Endothelial cell (in vitro differentiated cells): ENCODE data around the gene SLC35F5. TPM values are rescaled to one million over a fixed set of nuclear protein-coding genes. Genes with fewer than 3 reads are reported as not detected.
"Not testable (repeated sequence)": the region's sequence is repeated elsewhere in the genome, so short reads cannot be mapped to it uniquely, and the experiment has no call there.

Experiments
- DNase-seq: peaks from one replicate; pipeline ENCODE4 v3.0.0; 2021; ENCODE audit warnings: low spot score
- H3K27ac Mint-ChIP-seq: one replicate; pipeline ENCODE4 v1.8.0; 2021; ENCODE audit warnings: mixed read lengths, inconsistent platforms; ENCODE audit not compliant: unreplicated experiment
- H3K27me3 Mint-ChIP-seq: one replicate; pipeline ENCODE4 v1.8.0; 2021; ENCODE audit warnings: mild to moderate bottlenecking, moderate library complexity, mixed read lengths, inconsistent platforms; ENCODE audit not compliant: unreplicated experiment
- H3K36me3 Mint-ChIP-seq: one replicate; pipeline ENCODE4 v1.8.0; 2021; ENCODE audit warnings: mild to moderate bottlenecking, low read depth, mixed read lengths, inconsistent platforms; ENCODE audit not compliant: unreplicated experiment
- H3K4me1 Mint-ChIP-seq: one replicate; pipeline ENCODE4 v1.8.0; 2021; ENCODE audit warnings: mild to moderate bottlenecking, mixed read lengths, inconsistent platforms; ENCODE audit not compliant: unreplicated experiment
- H3K4me3 Mint-ChIP-seq: one replicate; pipeline ENCODE4 v1.8.0; 2021; ENCODE audit warnings: mild to moderate bottlenecking, mixed read lengths, inconsistent platforms; ENCODE audit not compliant: unreplicated experiment
- H3K9me3 Mint-ChIP-seq: one replicate; pipeline ENCODE4 v1.8.0; 2021; ENCODE audit warnings: mixed read lengths, inconsistent platforms; ENCODE audit not compliant: unreplicated experiment
- CTCF ChIP-seq: fragments of 200-600 bp; sonication (generic); IDR thresholded peaks from one replicate; pipeline ENCODE4 v1.5.0; 2021; ENCODE audit warnings: antibody characterized with exemption; ENCODE audit not compliant: unreplicated experiment
- microRNA-seq: library from miRNA; unstranded; fragments of <30 nt; microRNA quantifications from one replicate; pipeline ENCODE4, GENCODE V29; 2020; ENCODE audit not compliant: unreplicated experiment
- total RNA-seq: library from RNA; stranded (reverse); fragmentation: NEBNext Ultra II Directional; extraction: Animal tissue kit (Norgen Biotek cat#: 25700); gene quantifications from one replicate; pipeline ENCODE4 v1.2.1, GENCODE V29; 2021; ENCODE audit not compliant: unreplicated experiment

Gene SLC35F5
- total RNA-seq, 1 donor from 2014 or later, result 34.4 TPM

- H3K4me1 Mint-ChIP-seq, result peaks cover 3% of the 10 kb centered on the region
- H3K27ac Mint-ChIP-seq, result no peak overlapping the region
- TF ChIP-seq CTCF, result no peak
Measured at GRCh38 chr2:113675875-113676274, 80.6 kb downstream of the SLC35F5 start.

GRCh38 chr2:113672326-113672932, 84.0 kb downstream of the SLC35F5 start:
- Mint-ChIP-seq H3K4me3 (no peak overlapping the region), H3K9me3 (no peaks in the 10 kb centered on the region), H3K4me1 (peaks cover 3% of the 10 kb centered on the region), H3K36me3 (no peaks in the 10 kb centered on the region), H3K27me3 (peaks cover 2% of the 10 kb centered on the region), H3K27ac (no peak overlapping the region)
- no peak for TF ChIP-seq CTCF
- DNase-seq, result no peak

More at GRCh38 chr2:113675875-113676274, 80.6 kb downstream of the SLC35F5 start:
- no peak overlapping the region for H3K4me3 Mint-ChIP-seq
- peaks cover 2% of the 10 kb centered on the region for H3K27me3 Mint-ChIP-seq
- no peaks in the 10 kb centered on the region for H3K36me3 Mint-ChIP-seq
- no peaks in the 10 kb centered on the region for H3K9me3 Mint-ChIP-seq
- DNase-seq, result no peak

- H3K9me3 Mint-ChIP-seq, DNase-seq, H3K4me1 Mint-ChIP-seq, H3K36me3 Mint-ChIP-seq, H3K27me3 Mint-ChIP-seq, H3K4me3 Mint-ChIP-seq, H3K27ac Mint-ChIP-seq: not testable (repeated sequence)
Measured at GRCh38 chr2:113669013-113669412, 87.4 kb downstream of the SLC35F5 start.

GRCh38 chr2:113664761-113665533, 91.5 kb downstream of the SLC35F5 start:
- not testable (repeated sequence) for H3K27ac Mint-ChIP-seq, H3K4me1 Mint-ChIP-seq, H3K36me3 Mint-ChIP-seq, H3K9me3 Mint-ChIP-seq, DNase-seq, H3K4me3 Mint-ChIP-seq, H3K27me3 Mint-ChIP-seq

GRCh38 chr2:113663285-113664060, 93.0 kb downstream of the SLC35F5 start:
- not testable (repeated sequence) for H3K4me1 Mint-ChIP-seq, DNase-seq, H3K4me3 Mint-ChIP-seq, H3K27me3 Mint-ChIP-seq, H3K27ac Mint-ChIP-seq, H3K9me3 Mint-ChIP-seq, H3K36me3 Mint-ChIP-seq

Small RNA genes within 50 kb of the gene (microRNA-seq; reads per million reads assigned to microRNA genes)
- gene MIR4782, result not detected

Other genes with a start within 250 kb of the SLC35F5 start
- gene RABL2A, start 129.4 kb downstream of the SLC35F5 start, total RNA-seq, result 17.4 TPM
- 284 TPM for gene ACTR3, start 133.4 kb upstream of the SLC35F5 start, total RNA-seq